Measurements from ENCODE around the gene STOM.
"Not testable (repeated sequence)": the region's sequence is repeated elsewhere in the genome, so short reads cannot be mapped to it uniquely, and the experiment has no call there.

The STOM gene

DNA sequence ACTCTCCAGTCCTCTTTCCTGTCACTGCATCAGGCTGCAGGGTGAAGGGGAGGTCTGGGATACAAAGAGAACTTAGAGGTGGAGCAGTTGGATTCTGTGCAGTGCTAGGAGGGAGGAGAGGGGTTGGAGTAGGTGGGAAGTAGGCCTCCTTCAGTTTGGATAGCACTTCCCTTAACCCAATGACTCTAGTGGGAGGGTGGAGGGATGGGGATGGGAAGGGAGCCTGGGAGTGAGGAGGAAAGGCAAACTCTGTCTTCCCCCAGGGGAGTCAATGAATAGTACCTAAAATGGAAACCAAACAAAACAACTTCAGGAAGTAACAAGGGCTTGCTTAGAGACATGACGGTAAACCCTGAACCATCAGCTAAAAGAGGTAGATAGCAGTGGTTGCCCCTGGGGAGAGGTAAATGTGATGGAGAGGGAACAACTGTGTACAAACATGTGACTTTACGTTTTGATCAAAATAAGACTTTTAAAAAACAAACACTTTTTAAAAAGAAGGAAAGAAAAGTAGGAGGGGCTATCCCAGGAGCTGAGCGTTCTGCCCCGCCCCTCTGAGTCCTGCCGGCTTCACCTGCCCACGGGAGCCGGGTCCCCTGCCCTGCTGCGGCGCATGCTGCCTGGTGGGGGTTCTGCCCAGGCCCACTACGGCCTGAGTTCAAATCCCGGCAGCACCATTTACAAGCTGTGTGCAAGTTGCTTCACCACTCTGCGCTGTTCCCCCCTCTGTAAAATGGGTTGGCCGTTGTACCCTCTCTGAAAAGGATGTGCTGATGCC, 71.2 kb downstream of the STOM start:
- DNase-seq, result no peak

- no peak for DNase-seq
These were observed 72.0 kb downstream of the STOM start for GRCh38 chr9:121298016-121298538.

- no peak for DNase-seq
These were observed 72.7 kb downstream of the STOM start for GRCh38 chr9:121297389-121297788.

GRCh38 chr9:121296213-121297127, 73.6 kb downstream of the STOM start:
- DNase-seq, result no peak

DNA sequence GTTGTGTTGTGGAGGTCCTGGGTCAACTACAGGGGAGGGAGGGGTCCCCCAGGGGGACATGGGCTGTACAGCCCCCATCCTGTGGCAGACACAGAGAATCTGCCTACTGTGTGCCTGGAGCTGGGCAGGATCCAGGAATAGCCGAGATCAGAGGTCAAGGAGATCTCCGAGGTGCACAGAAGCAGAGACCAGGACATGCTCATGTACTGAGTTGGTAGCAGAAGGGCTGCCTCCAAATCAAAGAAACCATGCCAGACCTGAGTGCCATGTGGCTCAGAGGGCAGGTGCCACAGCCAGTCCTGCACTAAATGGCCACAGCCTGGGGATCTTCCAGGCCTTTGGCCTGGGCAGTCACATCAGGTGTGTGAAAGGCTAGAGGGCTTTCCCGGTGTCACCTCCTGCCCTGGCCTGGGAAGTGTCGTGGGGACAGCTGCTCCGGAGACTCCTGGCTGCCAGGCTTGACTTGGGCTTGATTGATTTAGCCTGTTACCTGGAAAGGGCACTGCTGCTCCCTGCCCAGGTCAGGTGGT, 74.3 kb downstream of the STOM start:
- DNase-seq, result no peak

- DNase-seq, result no peak
These were observed 75.0 kb downstream of the STOM start for GRCh38 chr9:121294866-121295661.

DNA sequence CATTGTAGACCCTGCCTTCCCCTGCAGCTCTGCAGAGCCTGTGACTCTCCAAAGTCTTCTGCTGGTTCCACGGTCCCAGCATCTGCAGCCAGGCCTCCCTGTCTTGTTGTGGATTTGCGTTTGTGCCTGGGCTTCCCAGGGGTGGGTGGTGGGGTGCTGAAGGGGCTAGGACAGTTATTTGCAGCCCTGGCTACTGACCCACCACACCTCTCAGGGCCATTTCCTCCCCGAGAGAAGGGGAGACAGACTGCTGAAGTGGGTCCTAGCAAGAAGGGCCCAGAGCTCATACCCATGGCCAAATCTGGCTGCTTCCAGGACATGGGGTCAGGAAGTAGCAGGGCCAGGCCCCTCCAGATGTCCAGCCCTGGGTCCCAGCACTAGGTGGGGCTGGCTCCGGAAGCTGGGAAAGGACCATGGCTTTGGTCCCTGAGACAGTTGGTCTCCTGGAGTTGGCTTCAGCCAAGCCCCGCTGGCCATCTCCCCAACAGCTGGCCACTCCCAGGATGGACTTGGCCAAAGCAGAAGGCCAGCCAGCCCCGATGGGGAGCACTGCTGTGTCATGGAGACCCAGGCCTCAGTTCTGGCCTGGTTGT, 75.8 kb downstream of the STOM start:
- no peak for DNase-seq

DNA sequence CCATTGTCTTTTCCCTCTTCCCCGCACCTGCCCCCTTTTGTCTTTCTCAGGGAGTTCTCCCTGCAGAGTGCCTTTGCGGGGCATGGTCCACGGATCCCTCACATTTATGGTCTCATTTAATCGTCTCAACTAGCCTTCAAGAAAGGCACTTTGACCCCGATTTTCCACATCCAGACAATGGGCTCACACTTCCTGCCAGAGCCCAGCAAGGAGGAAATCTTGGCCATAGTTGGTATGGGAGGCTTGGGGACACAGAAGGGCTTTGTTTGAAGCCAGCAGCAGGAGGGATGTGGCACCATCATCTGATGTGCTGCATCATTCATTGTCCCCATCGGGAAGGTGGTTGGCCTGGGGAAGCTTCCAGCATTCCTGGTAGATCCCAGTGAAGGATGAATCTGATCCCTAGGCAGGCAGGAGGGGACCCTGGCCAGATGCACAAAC, 77.2 kb downstream of the STOM start:
- no peak for DNase-seq

GRCh38 chr9:121292051-121292450, 78.0 kb downstream of the STOM start:
- DNase-seq, result no peak

- not testable (repeated sequence) for DNase-seq
These were observed 78.5 kb downstream of the STOM start for GRCh38 chr9:121291536-121291935.

- no peak for DNase-seq
These were observed 80.2 kb downstream of the STOM start for GRCh38 chr9:121289772-121290370.

- DNase-seq, result peak; percentile 41
These were observed 80.9 kb downstream of the STOM start for GRCh38 chr9:121289026-121289771.
